NCI-H510A (cell line): ENCODE measurements around the gene CRB2.

Source experiments
- DNase-seq: peaks from one replicate; lab custom pipeline; 2025; lab: John Stamatoyannopoulos, UW

Gene CRB2

DNA sequence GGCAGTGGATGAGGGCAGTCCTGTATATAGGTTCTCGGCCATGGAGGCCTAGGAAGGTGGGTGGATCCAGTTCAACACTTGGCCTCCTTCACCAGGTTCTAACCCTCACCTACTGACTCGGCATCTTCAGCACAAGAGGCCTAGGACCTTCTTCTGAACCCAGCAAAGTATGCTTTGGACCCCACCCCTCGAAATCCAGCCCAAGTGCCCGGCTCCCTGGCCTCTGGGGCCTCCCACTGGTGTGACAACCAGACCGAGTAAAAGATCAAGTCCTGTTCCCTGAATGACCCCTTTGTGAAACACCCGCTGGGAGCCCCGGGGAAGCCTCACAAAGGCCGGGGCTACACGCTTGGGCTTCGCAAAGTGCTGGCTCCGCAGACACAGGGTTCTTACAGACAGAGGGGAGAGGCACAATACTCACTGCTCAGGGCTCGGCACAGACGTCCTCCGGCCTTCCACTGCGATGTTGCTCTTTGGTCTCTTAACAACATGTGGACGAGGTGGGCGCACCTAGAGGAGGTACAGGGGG lies 47.0 kb downstream of the CRB2 start:
- DNase-seq: no peak

- no peak for DNase-seq
Observed at GRCh38 chr9:123406016-123406415, 50.0 kb downstream of the CRB2 start.

- DNase-seq: no peak
Observed at GRCh38 chr9:123406691-123407216, 50.8 kb downstream of the CRB2 start.

- DNase-seq: no peak
Observed at GRCh38 chr9:123407217-123407851, 51.3 kb downstream of the CRB2 start.

DNA sequence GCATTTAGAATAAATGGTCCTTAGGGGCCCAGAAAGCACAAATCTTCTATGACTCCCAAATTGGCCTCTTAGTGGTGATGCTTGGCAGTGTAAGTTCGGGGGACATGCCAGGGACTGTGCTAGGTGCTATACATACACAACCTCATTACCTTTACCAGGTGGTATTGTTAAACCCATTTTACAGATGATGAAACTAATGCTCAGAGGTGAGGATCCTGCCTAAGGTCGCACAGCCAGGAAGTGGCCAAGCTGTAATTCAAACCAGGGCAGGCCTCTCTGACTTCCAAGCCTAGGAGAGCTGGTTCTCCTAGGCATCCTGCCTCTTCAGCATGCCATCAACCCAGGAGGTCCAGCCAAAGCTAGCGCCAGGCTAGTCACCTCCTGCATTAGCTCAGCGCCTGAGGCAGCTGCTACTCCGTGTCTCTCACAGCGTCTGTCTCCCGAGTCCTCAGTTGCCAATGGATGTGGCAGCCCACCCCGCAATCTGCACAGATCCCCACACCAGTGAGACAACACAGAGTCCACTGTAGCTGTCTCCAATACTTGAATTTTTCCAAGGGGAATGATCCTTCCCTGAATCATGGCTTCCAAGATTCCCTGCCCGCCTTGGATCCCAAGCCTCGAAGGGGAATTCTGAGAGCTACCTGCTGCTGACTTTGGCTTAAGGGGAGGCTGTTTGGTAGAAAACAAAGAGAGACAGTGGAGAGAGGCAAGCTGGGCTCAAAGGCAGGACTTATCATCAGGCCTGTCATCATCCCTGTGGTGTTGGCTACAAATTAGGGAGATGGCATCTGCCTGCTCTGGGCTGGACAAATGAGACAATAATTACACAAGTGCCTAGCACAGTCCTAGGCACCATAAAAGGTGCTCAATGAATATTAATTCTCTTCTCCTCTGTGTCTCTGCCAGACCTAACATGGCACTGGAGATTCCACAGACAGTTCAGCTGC lies 52.6 kb downstream of the CRB2 start:
- no peak for DNase-seq

DNA sequence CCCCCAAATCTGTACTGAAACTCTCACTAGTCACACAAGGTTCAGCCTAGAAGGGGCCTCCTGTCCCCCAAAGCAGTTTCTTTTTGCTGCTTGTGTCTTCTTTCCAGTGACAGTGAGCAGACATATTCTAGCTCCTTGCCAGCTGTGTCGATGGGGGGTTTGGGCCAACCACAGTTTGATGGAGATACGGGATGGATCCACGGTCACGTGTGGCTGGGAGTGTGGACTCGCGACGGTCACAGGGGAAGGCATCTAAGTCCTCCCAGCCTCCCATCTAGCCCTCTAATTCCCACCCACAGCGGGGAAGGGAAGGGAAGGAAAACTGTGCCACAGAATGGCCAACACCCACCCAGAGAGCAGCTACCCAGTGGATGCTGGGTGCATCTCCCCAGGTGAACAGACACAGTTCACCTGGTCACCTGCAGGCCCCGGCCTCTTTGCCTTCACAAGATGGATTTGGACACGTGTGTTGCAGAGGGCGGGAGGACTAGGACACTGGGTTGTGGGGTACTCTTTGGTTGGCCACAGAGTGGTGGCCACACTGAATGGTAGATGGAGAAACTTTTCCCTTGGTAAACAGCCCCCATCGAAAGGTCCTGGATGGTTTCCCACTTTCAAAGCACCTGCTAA lies 54.4 kb downstream of the CRB2 start:
- DNase-seq: no peak

- DNase-seq: no peak
Observed at GRCh38 chr9:123411191-123411590, 55.2 kb downstream of the CRB2 start.

GRCh38 chr9:123411636-123412035 lies 55.6 kb downstream of the CRB2 start:
- DNase-seq: no peak

DNA sequence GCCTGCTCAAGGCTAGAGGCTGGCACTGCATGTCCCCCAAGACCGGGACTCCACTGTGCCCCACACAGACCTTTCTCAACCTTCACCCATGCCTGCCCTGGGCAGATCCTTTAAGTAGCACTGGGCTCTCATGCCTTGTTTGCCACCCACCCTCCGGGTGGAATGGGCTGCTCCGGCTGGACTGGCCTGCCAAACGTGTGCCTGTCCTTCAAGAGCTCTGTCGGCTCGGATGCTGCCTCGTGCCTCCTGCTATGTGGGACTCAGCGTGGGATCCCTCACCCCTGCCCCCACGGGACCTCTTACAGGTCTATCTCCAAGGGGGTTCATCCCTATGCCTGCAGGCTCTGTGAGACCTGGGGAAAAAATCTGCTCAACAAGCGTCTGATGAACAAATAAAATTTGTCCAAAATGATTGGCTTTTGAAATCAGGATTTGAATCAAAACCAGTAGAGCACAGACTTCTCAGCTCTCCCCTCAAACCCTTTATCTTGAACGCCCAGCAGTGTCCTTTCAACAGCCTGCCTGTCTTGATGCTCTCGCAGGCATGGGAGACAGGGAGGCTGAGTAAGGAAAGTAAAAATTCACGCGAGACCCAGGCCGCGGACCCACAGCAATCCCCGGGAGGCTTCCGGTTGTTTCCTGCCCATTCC lies 56.3 kb downstream of the CRB2 start:
- no peak for DNase-seq

GRCh38 chr9:123414204-123414603 lies 58.2 kb downstream of the CRB2 start:
- no peak for DNase-seq

- DNase-seq: no peak
Observed at GRCh38 chr9:123414936-123415930, 59.2 kb downstream of the CRB2 start.

DNA sequence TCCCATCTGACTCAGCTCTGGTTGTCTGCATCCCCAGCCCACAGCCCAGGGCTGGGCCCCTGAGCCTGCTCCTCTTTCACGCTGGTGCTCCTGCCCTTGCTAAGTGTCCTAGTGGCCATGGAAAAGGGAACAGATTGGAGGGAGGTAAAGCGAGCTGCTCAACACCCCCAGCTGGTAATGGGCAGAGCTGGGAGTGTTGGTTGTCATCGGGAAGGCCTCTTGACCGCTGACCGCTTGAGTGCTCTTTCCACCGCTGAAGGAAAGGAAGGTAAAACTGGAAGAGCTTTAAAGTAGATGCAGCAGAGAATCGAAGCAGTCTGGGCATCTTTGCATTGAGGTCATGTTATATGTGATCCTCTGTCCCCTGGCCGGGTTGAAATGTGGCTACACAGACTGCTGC lies 60.2 kb downstream of the CRB2 start:
- no peak for DNase-seq

- no peak for DNase-seq
Observed at GRCh38 chr9:123417289-123418051, 61.5 kb downstream of the CRB2 start.

GRCh38 chr9:123418052-123418430 lies 62.0 kb downstream of the CRB2 start:
- no peak for DNase-seq

DNA sequence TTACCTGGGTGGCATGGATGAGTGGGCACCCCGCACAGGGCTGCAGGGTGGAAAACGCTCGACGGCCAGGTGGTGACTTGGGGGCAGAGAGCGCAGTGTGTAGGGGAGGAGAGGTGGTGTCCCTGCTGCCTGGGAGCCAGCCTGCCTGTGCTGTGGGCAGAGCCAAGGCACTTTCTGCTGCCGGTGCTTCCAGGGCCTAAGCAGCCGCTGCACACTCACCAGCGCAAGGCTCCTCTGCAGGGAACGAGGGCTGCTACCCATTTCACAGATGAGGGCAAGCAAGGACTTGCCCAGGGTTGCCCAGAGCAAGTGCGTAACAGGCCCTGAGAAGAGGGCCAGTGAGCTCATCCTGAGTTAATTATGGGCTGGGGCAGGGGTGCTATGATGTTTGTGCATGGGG lies 62.5 kb downstream of the CRB2 start:
- no peak for DNase-seq

DNA sequence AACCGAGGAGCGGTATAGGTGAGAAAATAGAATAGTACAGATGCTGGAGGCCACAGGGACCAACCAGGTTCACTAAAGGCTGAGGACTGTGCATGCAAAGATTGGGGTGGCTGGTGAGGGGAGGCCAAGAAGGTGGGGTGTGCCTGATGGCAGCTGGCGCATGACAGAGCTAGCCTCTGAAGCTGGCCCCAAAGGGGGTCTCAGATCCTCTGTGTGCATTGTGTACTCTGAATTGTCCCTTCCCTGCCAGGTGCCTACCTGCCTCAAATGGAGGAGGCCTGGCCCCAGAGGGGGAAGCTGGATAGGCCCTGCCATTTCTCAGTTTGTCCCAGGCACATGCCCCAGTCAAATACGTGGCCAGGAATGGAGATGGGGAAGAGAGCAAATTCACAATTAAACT lies 63.1 kb downstream of the CRB2 start:
- no peak for DNase-seq

DNA sequence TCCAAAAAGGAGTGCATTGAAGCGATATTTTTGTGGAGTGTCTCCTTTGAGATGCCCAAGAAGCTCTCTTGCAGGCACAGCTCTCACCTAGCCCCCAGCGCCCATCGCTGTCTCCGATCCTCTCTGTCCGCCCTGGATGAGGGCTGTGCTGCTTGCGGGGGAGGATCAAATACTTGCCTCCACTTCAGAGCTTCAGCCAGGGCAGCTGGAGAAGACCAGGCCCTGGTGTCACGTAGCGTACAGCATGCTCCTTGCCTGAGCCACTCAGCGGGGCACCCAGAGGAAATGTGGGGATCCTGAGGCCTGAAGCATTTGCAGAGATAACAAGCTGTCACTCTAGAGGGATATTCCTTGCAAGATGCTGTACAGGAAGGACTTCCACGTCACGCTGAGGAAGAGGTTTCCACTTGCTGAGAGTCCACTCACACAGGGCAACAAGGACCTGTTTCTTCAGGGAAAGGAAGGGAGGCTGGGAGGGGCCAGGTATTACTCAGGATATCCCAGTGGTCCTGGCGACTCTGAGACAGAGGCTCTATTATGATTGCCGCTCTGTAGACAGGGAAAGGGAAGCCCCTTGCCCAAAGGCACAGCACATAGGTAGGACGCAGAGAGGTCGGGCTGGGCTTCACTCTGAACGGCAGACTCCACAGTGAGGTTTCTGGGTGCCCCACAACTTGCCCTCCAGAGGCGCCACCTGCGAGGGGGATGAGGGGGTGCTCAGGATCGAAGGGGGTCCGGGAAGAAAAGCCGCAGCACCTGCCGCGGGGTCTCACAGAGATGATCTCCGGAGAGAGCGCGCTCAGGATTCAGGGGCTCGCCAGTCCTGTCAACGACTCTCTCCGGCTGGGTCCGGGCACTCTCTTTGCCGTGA lies 64.0 kb downstream of the CRB2 start:
- DNase-seq: no peak

DNA sequence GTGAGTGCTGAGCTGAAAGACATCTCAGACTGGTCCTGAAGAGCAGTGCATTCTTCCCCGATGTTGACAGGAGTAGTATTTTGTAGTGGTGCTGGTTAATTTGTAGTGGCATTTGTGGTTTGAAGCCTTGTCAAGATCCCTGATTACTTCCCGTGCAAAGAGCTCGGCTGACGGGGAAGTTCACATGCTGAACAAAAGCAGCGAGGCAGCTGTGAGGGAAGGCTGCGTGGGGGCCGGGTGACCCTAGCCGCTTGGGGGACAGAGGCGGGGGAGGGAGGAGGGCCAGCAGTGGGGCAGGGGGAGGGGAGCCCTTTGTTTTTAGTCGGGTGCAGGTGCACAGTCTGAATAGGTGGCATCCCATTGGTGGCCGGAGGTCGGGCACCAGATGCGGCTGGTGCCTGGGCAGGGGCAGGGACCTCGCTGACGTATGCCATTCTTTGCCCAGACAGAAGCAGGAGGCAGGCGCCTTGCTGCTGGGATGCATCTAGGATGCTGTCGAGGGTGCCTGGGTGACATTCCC lies 64.7 kb downstream of the CRB2 start:
- DNase-seq: no peak

DNA sequence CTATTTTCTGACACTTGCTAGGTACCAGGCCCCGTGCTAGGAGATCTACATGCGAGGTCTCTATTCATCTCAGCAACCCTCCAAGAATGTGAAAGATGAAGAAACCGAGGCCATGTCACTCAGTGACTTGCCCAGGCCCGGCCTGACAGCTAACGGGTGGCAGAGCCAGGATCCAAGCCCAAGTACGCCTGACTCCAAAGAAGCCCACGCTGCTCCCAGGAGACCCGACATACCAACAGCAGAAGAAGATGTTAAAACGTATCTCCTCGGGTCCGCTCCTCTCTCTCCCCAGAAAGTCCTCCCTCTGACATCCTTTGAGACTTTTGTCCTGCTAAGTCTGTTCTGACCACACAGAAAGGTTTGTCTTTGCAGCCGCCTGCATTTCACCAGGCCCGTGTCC lies 65.2 kb downstream of the CRB2 start:
- no peak for DNase-seq
